HS-5 (cell line): Measurements from ENCODE around the gene FBLN2.

Source experiments
- DNase-seq: peaks from one replicate; pipeline ENCODE4 v3.0.0-alpha.2; 2012; ENCODE audit warnings: low read depth

FBLN2 gene

GRCh38 chr3:13567684-13568514 is 19.0 kb downstream of the FBLN2 start:
- DNase-seq: no peak

- no peak for DNase-seq
Measured at GRCh38 chr3:13568515-13569028, 19.6 kb downstream of the FBLN2 start.

- no peak for DNase-seq
Measured at GRCh38 chr3:13569201-13569600, 20.3 kb downstream of the FBLN2 start.

GRCh38 chr3:13569641-13570390 is 20.9 kb downstream of the FBLN2 start:
- no peak for DNase-seq

- no peak for DNase-seq
Measured at GRCh38 chr3:13570391-13571194, 21.7 kb downstream of the FBLN2 start.

GRCh38 chr3:13571264-13571663 is 22.3 kb downstream of the FBLN2 start:
- no peak for DNase-seq

- no peak for DNase-seq
Measured at GRCh38 chr3:13571831-13572750, 23.2 kb downstream of the FBLN2 start.

GRCh38 chr3:13572926-13573623 is 24.1 kb downstream of the FBLN2 start:
- DNase-seq: no peak

GRCh38 chr3:13574083-13574797 is 25.3 kb downstream of the FBLN2 start:
- DNase-seq: no peak

- no peak for DNase-seq
Measured at GRCh38 chr3:13574798-13575451, 26.0 kb downstream of the FBLN2 start.

- DNase-seq: no peak
Measured at GRCh38 chr3:13575459-13576061, 26.6 kb downstream of the FBLN2 start.

GRCh38 chr3:13577181-13578121 is 28.5 kb downstream of the FBLN2 start:
- no peak for DNase-seq

- no peak for DNase-seq
Measured at GRCh38 chr3:13578251-13578650, 29.3 kb downstream of the FBLN2 start.

- DNase-seq: peak; percentile 51
Measured at GRCh38 chr3:13579063-13579462, 30.1 kb downstream of the FBLN2 start.

GRCh38 chr3:13580256-13581023 is 31.5 kb downstream of the FBLN2 start:
- DNase-seq: no peak

- DNase-seq: no peak
Measured at GRCh38 chr3:13581485-13582365, 32.8 kb downstream of the FBLN2 start.
